ENCODE results near the gene EXOC1.

EXOC1 gene

GRCh38 chr4:55884851-55885219 is 31.4 kb downstream of the EXOC1 start:
- intact Hi-C loops (cut with DNase I), result no loop called here
- no peak for DNase-seq

GRCh38 chr4:55887594-55887993 is 34.1 kb downstream of the EXOC1 start:
- intact Hi-C loops (cut with DNase I), result no loop called here
- no peak for DNase-seq

- intact Hi-C loops (cut with DNase I), result no loop called here
- DNase-seq, result no peak
Measured at GRCh38 chr4:55892156-55892555, 38.7 kb downstream of the EXOC1 start.

- no peak for DNase-seq
- intact Hi-C loops (cut with DNase I), result no loop called here
Measured at GRCh38 chr4:55896622-55897021, 43.2 kb downstream of the EXOC1 start.

DNA sequence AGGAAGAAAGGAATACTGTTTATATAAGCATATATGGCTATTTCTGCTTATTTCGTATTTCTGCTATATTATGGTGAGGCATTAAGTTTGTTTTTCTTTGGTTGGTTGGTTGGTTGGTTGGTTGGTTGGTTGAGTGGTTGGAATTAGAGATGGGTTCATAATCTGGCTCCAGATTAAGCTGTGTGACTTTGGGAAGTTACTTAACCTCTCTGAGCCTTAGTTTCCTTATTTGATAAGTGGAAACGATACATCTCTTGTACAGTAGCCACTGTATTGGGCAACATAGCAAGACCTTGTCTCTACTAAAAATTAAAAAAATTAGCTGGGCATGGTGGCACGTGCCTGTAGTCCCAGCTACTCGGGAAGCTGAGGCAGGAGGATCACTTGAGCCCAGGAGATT is 49.2 kb downstream of the EXOC1 start:
- DNase-seq, result no peak
- intact Hi-C loops (cut with DNase I), result no loop called here

- no peak for DNase-seq
- intact Hi-C loops (cut with DNase I), result no loop called here
Measured at GRCh38 chr4:55903577-55903976, 50.1 kb downstream of the EXOC1 start.

DNA sequence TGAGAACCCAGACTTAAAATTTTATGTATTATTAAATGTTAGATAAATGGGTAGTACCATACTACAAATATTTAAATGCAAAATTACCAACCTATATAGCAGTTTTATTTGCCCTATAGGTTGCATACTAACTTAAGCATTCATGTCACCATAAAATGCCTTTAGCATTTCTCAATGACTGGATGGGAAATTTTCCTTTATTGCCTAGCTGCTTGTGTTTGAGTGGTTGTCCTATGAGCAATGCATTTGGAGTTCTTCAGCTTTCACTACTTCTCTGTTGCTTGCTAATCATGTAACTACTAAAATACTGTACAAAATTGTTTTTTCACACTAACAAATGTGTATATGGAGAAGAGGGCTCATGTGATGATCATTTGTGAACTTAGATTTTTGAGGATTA is 51.1 kb downstream of the EXOC1 start:
- DNase-seq, result no peak
- intact Hi-C loops (cut with DNase I), result no loop called here

DNA sequence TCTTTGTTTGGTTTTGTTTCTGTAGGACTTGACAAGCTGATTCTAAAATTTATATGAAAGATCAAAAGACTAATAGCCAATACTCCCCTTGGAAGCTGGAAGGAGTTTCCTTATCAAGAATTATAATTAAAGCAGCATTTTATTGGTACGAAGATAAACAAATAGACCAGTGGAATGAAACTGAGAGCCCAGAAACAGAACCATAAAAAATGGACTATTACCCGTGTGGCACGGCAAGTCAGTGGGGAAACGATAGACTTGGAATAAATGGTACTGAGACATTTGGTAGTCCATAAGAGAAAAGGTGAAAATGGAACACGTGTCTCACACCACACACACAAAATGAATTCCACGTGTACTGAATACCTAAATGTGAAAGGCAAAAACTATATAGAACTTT is 52.9 kb downstream of the EXOC1 start:
- no peak for DNase-seq
- intact Hi-C loops (cut with DNase I), result no loop called here

- intact Hi-C loops (cut with DNase I), result no loop called here
- DNase-seq, result no peak
Measured at GRCh38 chr4:55906989-55907388, 53.5 kb downstream of the EXOC1 start.

- intact Hi-C loops (cut with DNase I), result no loop called here
- DNase-seq, result no peak
Measured at GRCh38 chr4:55907469-55907868, 54.0 kb downstream of the EXOC1 start.

GRCh38 chr4:55910140-55910539 is 56.7 kb downstream of the EXOC1 start:
- intact Hi-C loops (cut with DNase I), result no loop called here
- DNase-seq, result no peak

GRCh38 chr4:55912249-55912648 is 58.8 kb downstream of the EXOC1 start:
- no peak for DNase-seq
- intact Hi-C loops (cut with DNase I), result no loop called here

- intact Hi-C loops (cut with DNase I), result no loop called here
- peak in 1 of 42 donors; percentile 1 for DNase-seq
Measured at GRCh38 chr4:55920571-55920970, 67.1 kb downstream of the EXOC1 start.

DNA sequence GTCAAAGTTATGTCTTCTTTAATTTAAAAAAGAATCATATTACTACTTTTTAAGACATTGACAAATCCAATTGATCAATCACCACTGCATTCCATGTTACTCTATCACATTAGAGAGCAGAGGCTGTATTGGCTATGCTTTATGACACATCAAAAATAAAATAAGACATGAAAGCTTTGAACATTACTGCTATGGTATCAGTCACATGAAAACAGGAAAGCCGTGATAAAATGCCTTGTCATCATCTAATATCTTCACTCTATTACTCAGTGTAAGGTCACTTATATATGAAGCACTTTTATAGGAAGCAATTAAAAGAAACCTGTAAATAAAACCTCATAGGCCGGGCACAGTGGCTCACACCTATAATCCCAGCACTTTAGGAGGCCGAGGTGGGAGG is 67.6 kb downstream of the EXOC1 start:
- DNase-seq, result no peak
- intact Hi-C loops (cut with DNase I), result no loop called here

GRCh38 chr4:55925241-55925640 is 71.8 kb downstream of the EXOC1 start:
- intact Hi-C loops (cut with DNase I), result no loop called here

DNA sequence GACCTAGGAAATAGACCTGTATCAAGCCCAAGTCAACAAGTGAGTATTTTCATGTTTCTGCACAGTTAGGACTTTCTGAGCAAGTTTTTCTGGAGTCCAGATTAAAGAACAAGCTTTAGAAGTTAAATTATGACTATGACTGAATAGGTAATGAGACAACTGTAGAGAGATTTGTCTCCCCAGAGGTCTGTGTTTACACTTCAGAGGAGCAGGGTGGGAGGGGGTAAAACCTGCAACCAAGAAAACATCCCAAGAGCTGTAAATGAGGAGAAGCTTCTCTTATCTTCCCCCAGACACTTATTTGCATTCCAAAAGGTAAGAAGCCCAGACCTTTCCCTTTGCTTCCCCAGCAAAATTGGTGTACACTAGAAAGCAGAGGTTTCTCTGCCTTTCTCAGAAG is 73.2 kb downstream of the EXOC1 start:
- no peak for DNase-seq
- intact Hi-C loops (cut with DNase I), result no loop called here

More at GRCh38 chr4:55925241-55925640, 71.8 kb downstream of the EXOC1 start:
- DNase-seq, result no peak

DNA sequence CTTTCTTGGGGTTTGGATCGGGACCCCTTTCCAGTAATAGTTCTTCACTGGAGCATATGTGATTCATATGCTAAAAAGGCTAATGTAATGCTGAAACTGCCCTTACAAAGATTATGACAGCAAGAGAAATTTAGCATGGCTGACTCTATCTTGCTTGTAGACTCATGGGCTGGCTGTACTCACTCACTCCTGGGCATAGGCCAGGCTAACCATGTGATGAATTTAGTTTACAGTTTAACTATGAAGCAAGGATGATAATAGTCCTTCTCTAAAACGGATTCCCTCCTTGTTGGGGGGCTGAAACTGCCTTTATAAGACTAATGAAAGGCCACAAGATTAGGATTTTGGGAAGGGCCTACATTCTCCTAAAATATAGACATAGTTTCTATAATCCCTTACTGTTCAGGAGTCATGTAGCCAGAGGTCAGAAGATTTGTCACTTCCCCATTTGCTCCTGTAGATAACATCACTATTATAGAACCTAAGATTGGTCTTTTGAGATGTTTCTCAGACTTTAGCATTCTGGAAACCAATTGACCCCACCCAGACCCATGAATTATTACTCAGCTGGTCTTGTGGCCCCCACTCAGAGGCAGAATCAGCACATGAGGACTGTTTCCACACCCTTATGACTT is 74.5 kb downstream of the EXOC1 start:
- intact Hi-C loops (cut with DNase I), result no loop called here
- DNase-seq, result no peak

DNA sequence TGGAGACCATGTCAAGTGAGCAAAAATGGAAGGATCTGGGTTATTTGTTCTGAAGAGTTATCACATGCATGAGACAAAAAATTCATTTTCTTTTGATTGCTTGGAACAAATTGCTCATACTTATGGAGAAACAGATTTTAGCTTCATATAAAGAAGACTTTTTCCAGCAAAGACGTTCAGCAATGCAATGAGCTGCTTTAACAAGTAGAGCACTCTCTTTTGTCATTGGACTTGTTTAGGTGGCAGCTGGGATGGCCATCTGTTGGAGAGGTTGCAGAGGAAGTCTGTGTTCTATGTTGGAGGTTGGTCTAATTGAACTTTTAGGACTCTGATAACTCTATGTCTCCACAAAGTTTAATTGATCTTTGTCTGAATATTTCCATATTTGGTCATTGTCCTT is 75.4 kb downstream of the EXOC1 start:
- no peak for DNase-seq
- intact Hi-C loops (cut with DNase I), result no loop called here

GRCh38 chr4:55931043-55931442 is 77.6 kb downstream of the EXOC1 start:
- DNase-seq, result no peak
- intact Hi-C loops (cut with DNase I), result no loop called here

DNA sequence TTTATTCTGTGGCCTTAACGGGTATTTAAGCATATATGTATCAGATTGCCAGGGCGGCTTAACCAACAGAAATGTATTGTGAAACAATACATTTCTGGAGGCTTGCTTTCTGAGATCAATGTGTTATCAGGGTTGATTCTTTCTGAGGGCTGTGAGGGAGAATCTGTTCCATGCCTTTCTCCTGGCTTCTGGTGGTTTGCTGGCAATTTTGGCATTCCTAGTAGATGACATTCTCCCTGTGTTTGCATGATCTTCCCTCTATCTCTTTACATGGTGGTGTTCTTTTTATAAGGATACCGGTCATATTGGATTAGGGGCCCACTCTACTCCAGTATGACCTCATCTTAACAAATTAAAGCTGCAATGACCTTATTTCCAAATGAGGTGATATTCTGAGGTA is 78.4 kb downstream of the EXOC1 start:
- no peak for DNase-seq
- intact Hi-C loops (cut with DNase I), result no loop called here

DNA sequence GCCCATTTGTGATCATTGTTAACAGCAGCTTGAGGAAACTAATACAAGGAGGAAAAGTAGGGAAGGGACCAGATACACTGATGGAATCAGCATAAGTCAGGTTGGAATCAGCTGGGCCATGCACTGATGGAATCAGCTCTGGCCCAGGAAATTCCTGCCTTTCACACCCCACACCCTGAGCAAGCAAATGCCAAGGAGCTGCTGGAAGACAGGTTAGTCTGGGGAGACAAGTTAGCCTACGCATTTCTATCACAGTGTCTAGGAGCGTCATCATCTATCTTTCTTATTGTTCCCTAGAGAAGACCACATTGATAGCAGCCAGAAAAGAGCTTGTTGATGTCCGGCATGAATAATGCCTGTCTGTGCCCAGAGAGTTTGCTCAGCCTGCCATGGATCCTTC is 79.1 kb downstream of the EXOC1 start:
- intact Hi-C loops (cut with DNase I), result no loop called here
- no peak for DNase-seq

GRCh38 chr4:55933611-55934010 is 80.2 kb downstream of the EXOC1 start:
- intact Hi-C loops (cut with DNase I), result no loop called here
- DNase-seq, result no peak
